ENCODE data around the gene FAM25G. TPM values are rescaled to one million over a fixed set of nuclear protein-coding genes. Genes with fewer than 3 reads are reported as not detected.

The FAM25G gene
- not detected in 2 replicates for total RNA-seq

GRCh38 chr10:47491600-47491999 lies at the start of gene FAM25G:
Gene FAM25G (minus strand): TSS chr10:47491700. CDS start chr10:47491674, 26 bp downstream.

DNA sequence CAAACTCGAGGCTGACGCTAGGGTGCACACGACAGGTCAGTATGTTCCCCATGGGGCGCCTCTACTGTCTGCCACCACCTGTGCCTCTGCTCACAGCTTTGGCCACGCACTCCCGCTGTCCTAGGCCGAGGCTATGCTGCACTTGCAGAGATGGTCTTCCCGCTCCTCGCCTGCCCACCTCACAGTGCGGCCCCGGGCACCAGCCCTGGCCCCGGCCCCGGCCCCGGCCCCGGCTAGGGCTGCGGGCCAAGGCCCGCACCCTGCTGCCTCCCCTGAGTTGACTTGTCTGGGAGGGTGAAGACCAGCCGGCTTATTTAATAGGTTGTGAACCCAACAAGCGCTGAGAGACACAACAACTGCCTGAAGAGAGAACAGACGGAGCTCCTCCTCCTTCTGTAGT lies 32.0 kb upstream of the FAM25G start, which contains the start of gene AGAP9:
Gene AGAP9 (minus strand): TSS at position 164 of the 400 bp plus-strand sequence. CDS start 112 bp downstream, at position 52.

DNA sequence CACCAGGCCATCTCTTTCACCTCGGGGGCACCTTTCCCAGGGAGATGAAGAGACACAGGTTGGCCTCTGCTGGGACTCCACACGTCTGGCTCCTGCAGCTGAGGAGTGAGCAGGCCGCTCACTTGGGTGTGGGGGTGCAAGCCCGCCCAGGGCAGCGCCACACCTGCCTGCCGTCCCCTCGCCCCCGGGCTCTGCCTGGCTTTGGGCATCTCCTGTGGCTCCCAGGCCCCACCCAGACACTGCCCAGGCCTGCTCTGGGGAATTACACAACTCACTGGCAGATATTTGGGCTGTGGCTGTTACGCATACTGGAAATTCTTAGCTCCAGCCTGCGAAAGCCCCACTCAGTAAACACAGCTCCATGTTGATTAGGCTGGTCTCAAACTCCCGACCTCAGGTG lies 7.6 kb downstream of the FAM25G start, which contains the start of gene ANXA8:
Gene ANXA8 (minus strand): TSS at position 193 of the 400 bp plus-strand sequence. CDS start 182 bp downstream, at position 11.

Other genes with a start within 250 kb of the FAM25G start
- under 0.01 TPM in 1 of 2 replicates, not detected in the other for gene GDF10, start 191.5 kb downstream of the FAM25G start, total RNA-seq
- not detected in 2 replicates for gene GDF2, start 169.2 kb downstream of the FAM25G start, total RNA-seq
- gene RBP3, start 143.3 kb downstream of the FAM25G start, total RNA-seq = not detected in 2 replicates
- gene ZNF488, start 107.4 kb downstream of the FAM25G start, total RNA-seq = 0.24 and 1.1 TPM in 2 replicates
- gene ANXA8, start 7.6 kb downstream of the FAM25G start, total RNA-seq = 268 and 382 TPM in 2 replicates
- 1.5 and 1.9 TPM in 2 replicates for gene AGAP9, start 31.9 kb upstream of the FAM25G start, total RNA-seq

Measured in tracheal epithelial cell (primary cell).